Loucy (cell line): ENCODE measurements around the gene ILK.

Experiments
- EZH2phosphoT487 ChIP-seq: fragments of 200-600 bp; IDR thresholded peaks from 2 replicates; pipeline ENCODE4 v1.6.1; 2018; ENCODE audit warnings: antibody characterized with exemption, mild to moderate bottlenecking, moderate library complexity, borderline replicate concordance
- TF ChIP-seq, protein P1 (sequence below): fragments of 200-600 bp; sonication (generic); conservative IDR thresholded peaks from 2 replicates; pipeline ENCODE4 v1.5.1; 2014; ENCODE audit warnings: mild to moderate bottlenecking, antibody characterized with exemption, low read length

DNA sequence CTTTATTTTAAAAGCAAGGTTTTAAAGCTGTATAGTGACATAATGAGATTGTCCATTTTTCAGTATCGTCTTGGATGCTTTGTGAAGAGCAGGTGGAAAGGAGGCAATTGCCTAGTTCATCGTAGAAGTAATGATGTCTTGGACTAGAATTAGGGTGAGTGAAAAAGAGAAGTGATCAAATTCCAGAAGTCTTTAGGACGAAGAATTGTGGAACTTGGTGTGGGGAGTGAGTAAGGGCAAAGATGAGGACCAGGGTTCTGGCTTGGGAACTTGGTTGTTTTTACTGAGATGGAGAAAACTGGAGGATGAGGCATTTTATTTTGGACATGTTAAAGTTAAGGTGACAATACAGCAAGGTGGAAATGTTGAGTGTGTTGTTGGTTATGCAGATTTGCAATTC lies 1.2 kb downstream of the ILK start:
- TF ChIP-seq, protein P1, sequence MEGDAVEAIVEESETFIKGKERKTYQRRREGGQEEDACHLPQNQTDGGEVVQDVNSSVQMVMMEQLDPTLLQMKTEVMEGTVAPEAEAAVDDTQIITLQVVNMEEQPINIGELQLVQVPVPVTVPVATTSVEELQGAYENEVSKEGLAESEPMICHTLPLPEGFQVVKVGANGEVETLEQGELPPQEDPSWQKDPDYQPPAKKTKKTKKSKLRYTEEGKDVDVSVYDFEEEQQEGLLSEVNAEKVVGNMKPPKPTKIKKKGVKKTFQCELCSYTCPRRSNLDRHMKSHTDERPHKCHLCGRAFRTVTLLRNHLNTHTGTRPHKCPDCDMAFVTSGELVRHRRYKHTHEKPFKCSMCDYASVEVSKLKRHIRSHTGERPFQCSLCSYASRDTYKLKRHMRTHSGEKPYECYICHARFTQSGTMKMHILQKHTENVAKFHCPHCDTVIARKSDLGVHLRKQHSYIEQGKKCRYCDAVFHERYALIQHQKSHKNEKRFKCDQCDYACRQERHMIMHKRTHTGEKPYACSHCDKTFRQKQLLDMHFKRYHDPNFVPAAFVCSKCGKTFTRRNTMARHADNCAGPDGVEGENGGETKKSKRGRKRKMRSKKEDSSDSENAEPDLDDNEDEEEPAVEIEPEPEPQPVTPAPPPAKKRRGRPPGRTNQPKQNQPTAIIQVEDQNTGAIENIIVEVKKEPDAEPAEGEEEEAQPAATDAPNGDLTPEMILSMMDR: no peak
- TF ChIP-seq EZH2phosphoT487: no peak
